ENCODE data around the gene CHRNB1.
"Not testable (repeated sequence)": the region's sequence is repeated elsewhere in the genome, so short reads cannot be mapped to it uniquely, and the experiment has no call there.

CHRNB1 gene

DNA sequence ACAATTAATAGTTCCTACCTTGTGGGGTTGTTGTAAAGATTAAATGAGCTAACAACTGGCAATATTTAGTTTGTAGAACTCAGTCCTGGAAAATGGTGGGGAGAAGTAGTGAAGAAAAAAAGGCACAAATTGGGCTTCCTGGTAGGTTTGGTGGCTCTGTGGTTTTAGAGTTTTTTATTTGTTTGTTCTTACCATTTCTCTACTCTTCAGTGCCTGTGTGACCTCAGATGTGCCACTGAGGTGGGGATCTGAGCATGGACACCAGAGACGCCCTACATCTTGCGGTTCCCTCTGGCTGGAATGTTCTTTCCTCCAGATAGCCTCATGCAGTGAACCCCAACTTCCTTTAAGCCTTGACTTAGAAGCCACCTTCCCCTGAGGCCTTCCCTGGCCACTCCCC lies 26.9 kb downstream of the CHRNB1 start (continued):
- TF ChIP-seq, protein P1, sequence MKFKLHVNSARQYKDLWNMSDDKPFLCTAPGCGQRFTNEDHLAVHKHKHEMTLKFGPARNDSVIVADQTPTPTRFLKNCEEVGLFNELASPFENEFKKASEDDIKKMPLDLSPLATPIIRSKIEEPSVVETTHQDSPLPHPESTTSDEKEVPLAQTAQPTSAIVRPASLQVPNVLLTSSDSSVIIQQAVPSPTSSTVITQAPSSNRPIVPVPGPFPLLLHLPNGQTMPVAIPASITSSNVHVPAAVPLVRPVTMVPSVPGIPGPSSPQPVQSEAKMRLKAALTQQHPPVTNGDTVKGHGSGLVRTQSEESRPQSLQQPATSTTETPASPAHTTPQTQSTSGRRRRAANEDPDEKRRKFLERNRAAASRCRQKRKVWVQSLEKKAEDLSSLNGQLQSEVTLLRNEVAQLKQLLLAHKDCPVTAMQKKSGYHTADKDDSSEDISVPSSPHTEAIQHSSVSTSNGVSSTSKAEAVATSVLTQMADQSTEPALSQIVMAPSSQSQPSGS (tag by site-specific recombination; IDR thresholded peaks at IDR 0.05; ENCODE audit: low read depth): no peak
- no peak for TF ChIP-seq ZNF169 (tag by site-specific recombination; IDR thresholded peaks at IDR 0.05)

DNA sequence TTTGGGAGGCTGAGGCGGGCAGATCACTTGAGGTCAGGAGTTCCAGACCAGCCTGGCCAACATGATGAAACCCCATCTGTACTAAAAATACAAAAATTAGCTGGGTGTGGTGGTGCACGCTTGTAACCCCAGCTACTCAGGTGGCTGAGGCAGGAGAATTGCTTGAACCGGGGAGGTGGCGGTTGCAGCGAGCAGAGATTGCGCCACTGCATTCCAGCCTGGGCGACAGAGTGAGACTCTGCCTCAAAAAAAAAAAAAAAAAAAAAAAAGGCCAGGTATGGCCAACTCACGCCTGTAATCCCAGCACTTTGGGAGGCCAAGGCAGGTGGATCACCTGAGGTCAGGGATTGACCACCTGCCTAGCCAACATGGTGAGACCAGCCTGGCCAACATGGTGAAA lies 29.9 kb downstream of the CHRNB1 start:
- peak; percentile 46; the same call in 1 of the 2 replicates for TF ChIP-seq ZEB2 (tag by site-specific recombination; IDR thresholded peaks at IDR 0.05)
- not testable (repeated sequence) for H3K9me3 ChIP-seq (ENCODE audit: control insufficient read depth, insufficient read depth, low read depth, low read length); H3K4me3 ChIP-seq (ENCODE audit: low read depth, low read length); H3K27ac ChIP-seq (ENCODE audit: extremely low read depth, low read depth, low read length); H3K36me3 ChIP-seq (ENCODE audit: control insufficient read depth in 2 of 2, insufficient read depth in 1 of 2, low read length in 2 of 2)
- CTCF ChIA-PET: interaction anchor here (2.8 kb wide), 1 partner anchor 38 kb away, joined by 12 read pairs; no protein-coding TSS in a partner anchor
- H3K4me1 ChIP-seq (ENCODE audit: control insufficient read depth, insufficient read depth, low read length): peaks cover 14% of the 10 kb centered on the region
- POLR2A ChIA-PET: interaction anchor here (0.7 to 2.4 kb wide), 4 partner anchors 10 to 210 kb away, joined by 6 to 19 read pairs (median 7); partner anchors contain the start of genes NEURL4 and POLR2A

DNA sequence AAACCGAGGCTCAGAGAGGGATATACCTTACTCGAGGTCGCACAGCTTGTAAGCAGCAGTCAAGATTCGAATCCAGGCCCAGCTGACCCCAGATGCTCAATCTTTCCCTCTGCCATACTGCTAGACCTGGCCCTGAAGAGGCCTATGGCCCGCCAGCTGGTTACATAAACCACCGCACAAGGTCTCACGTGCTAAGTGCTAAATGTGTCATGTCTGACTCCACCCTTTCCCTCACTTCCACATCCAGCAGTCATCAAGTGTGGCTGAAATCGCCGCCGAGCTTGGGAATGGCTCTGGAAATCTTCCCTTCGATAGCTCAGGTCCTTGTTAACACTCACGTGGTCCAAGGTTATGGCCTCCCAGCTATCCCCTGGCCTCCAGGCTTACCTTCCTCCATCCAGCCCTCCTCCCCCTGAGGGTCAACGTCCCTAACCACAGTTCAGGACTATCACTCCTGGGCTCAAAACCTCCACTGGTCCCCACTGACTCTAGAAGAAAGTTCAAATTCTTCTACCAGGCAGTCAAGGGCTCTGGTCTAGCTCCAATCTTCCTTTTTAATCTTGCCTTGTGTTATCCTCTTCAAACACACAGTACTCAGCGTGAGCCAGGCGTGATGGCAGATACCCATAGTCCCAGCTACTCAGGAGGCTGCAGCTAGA lies 31.0 kb downstream of the CHRNB1 start:
- Histone ChIP-seq H3K27ac (ENCODE audit: extremely low read depth, low read depth, low read length) (no peak overlapping the region), H3K4me3 (ENCODE audit: low read depth, low read length) (no peak overlapping the region), H3K36me3 (ENCODE audit: control insufficient read depth in 2 of 2, insufficient read depth in 1 of 2, low read length in 2 of 2) (no peaks in the 10 kb centered on the region; a peak in 1 of 3 replicates), H3K9me3 (ENCODE audit: control insufficient read depth, insufficient read depth, low read depth, low read length) (no peaks in the 10 kb centered on the region), H3K4me1 (ENCODE audit: control insufficient read depth, insufficient read depth, low read length) (peaks cover 18% of the 10 kb centered on the region)
- CTCF ChIA-PET: interaction anchor here (0.6 to 2.8 kb wide), 5 partner anchors 30 to 139 kb away, joined by 3 to 12 read pairs (median 6); no protein-coding TSS in a partner anchor
- no peak for TF ChIP-seq ZNF311 (tag by site-specific recombination; IDR thresholded peaks at IDR 0.05; ENCODE audit: borderline replicate concordance)
- TF ChIP-seq GLIS2 (tag by site-specific recombination; IDR thresholded peaks at IDR 0.05): no peak
- TF ChIP-seq, protein P2, sequence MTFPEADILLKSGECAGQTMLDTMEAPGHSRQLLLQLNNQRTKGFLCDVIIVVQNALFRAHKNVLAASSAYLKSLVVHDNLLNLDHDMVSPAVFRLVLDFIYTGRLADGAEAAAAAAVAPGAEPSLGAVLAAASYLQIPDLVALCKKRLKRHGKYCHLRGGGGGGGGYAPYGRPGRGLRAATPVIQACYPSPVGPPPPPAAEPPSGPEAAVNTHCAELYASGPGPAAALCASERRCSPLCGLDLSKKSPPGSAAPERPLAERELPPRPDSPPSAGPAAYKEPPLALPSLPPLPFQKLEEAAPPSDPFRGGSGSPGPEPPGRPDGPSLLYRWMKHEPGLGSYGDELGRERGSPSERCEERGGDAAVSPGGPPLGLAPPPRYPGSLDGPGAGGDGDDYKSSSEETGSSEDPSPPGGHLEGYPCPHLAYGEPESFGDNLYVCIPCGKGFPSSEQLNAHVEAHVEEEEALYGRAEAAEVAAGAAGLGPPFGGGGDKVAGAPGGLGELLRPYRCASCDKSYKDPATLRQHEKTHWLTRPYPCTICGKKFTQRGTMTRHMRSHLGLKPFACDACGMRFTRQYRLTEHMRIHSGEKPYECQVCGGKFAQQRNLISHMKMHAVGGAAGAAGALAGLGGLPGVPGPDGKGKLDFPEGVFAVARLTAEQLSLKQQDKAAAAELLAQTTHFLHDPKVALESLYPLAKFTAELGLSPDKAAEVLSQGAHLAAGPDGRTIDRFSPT (tag by site-specific recombination; IDR thresholded peaks at IDR 0.05): no peak
- TF ChIP-seq, protein P3, sequence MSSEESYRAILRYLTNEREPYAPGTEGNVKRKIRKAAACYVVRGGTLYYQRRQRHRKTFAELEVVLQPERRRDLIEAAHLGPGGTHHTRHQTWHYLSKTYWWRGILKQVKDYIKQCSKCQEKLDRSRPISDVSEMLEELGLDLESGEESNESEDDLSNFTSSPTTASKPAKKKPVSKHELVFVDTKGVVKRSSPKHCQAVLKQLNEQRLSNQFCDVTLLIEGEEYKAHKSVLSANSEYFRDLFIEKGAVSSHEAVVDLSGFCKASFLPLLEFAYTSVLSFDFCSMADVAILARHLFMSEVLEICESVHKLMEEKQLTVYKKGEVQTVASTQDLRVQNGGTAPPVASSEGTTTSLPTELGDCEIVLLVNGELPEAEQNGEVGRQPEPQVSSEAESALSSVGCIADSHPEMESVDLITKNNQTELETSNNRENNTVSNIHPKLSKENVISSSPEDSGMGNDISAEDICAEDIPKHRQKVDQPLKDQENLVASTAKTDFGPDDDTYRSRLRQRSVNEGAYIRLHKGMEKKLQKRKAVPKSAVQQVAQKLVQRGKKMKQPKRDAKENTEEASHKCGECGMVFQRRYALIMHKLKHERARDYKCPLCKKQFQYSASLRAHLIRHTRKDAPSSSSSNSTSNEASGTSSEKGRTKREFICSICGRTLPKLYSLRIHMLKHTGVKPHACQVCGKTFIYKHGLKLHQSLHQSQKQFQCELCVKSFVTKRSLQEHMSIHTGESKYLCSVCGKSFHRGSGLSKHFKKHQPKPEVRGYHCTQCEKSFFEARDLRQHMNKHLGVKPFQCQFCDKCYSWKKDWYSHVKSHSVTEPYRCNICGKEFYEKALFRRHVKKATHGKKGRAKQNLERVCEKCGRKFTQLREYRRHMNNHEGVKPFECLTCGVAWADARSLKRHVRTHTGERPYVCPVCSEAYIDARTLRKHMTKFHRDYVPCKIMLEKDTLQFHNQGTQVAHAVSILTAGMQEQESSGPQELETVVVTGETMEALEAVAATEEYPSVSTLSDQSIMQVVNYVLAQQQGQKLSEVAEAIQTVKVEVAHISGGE (tag by site-specific recombination; conservative IDR thresholded peaks at IDR 0.05; ENCODE audit: low read depth): no peak
- TF ChIP-seq ZFP37 (tag by site-specific recombination; IDR thresholded peaks at IDR 0.05): no peak
- no peak for TF ChIP-seq ZNF366 (tag by site-specific recombination; conservative IDR thresholded peaks at IDR 0.05)
- POLR2A ChIA-PET: interaction anchor here (1.2 to 2.4 kb wide), 5 partner anchors 9 to 147 kb away, joined by 4 to 19 read pairs (median 7); partner anchors contain the start of genes NEURL4, POLR2A and TMEM256

DNA sequence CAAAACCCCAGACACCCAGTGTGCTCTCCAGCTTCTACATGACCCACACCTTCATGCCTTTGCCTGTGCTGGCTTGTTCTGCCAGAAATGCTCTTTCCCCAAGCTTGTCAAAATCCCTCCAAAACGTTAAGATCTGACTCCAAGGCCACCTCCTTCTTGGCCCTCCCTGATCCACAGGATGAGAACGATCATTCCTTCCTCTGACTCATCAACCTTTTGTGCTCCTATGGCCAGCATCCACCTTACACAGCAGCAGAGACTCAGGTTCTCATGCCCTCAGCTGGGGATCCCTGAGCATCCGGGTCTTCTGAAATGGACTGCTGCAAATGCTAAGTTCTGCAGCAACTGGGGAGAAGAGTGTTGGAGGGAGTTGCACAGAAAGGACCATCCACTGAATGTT lies 31.6 kb downstream of the CHRNB1 start:
- Histone ChIP-seq H3K27ac (ENCODE audit: extremely low read depth, low read depth, low read length) (peak overlapping the region; percentile 25; the same call in 1 of the 2 replicates), H3K36me3 (ENCODE audit: control insufficient read depth in 2 of 2, insufficient read depth in 1 of 2, low read length in 2 of 2) (no peaks in the 10 kb centered on the region; a peak in 1 of 3 replicates), H3K4me1 (ENCODE audit: control insufficient read depth, insufficient read depth, low read length) (peaks cover 18% of the 10 kb centered on the region), H3K9me3 (ENCODE audit: control insufficient read depth, insufficient read depth, low read depth, low read length) (no peaks in the 10 kb centered on the region), H3K4me3 (ENCODE audit: low read depth, low read length) (no peak overlapping the region)
- CTCF ChIA-PET: interaction anchor here (0.5 to 2.8 kb wide), 6 partner anchors 31 to 158 kb away, joined by 3 to 12 read pairs (median 6); no protein-coding TSS in a partner anchor
- POLR2A ChIA-PET: interaction anchor here (0.6 to 2.4 kb wide), 6 partner anchors 9 to 147 kb away, joined by 3 to 19 read pairs (median 6); partner anchors contain the start of genes NEURL4, POLR2A and TMEM256
- TF ChIP-seq ZNF560 (tag by site-specific recombination; IDR thresholded peaks at IDR 0.05; ENCODE audit: borderline replicate concordance): no peak
- TF ChIP-seq ZNF341 (tag by site-specific recombination; IDR thresholded peaks at IDR 0.05; ENCODE audit: low read depth): no peak
- TF ChIP-seq ZNF785 (tag by site-specific recombination; IDR thresholded peaks at IDR 0.05): no peak
- TF ChIP-seq ZNF571 (tag by site-specific recombination; IDR thresholded peaks at IDR 0.05): no peak
- TF ChIP-seq ZNF366 (tag by site-specific recombination; conservative IDR thresholded peaks at IDR 0.05): peak; percentile 28; the same call in 1 of the 2 replicates
- no peak for TF ChIP-seq RBAK (tag by site-specific recombination; IDR thresholded peaks at IDR 0.05)
- TF ChIP-seq MYNN (tag by site-specific recombination; IDR thresholded peaks at IDR 0.05; ENCODE audit: borderline replicate concordance): no peak
- no peak for TF ChIP-seq GLIS2 (tag by site-specific recombination; IDR thresholded peaks at IDR 0.05)
- TF ChIP-seq ZNF677 (tag by site-specific recombination; IDR thresholded peaks at IDR 0.05): no peak
- no peak for TF ChIP-seq IKZF3 (tag by site-specific recombination; IDR thresholded peaks at IDR 0.05)
- 0 out of 2 replicates have a peak, but pooled peaks have one; percentile 23 for TF ChIP-seq GLIS1 (tag by site-specific recombination; IDR thresholded peaks at IDR 0.05)
- no peak for TF ChIP-seq ZNF707 (tag by site-specific recombination; IDR thresholded peaks at IDR 0.05)
- no peak for TF ChIP-seq ZNF266 (tag by site-specific recombination; IDR thresholded peaks at IDR 0.05; ENCODE audit: low read depth)
- TF ChIP-seq ZBTB17 (tag by site-specific recombination; IDR thresholded peaks at IDR 0.05): peak; percentile 83
- TF ChIP-seq ZNF600 (tag by site-specific recombination; IDR thresholded peaks at IDR 0.05): peak; percentile 74
